Measurements from ENCODE around the gene ORC3. TPM values are rescaled to one million over a fixed set of nuclear protein-coding genes. Genes with fewer than 3 reads are reported as not detected.
A peak's percentile ranks its signal among the peaks of the same experiment; 100 is the strongest.

The ORC3 gene
- total and polyA plus RNA-seq, 4 donors, result 6.8 to 22.4 (median 13.9) TPM

DNA sequence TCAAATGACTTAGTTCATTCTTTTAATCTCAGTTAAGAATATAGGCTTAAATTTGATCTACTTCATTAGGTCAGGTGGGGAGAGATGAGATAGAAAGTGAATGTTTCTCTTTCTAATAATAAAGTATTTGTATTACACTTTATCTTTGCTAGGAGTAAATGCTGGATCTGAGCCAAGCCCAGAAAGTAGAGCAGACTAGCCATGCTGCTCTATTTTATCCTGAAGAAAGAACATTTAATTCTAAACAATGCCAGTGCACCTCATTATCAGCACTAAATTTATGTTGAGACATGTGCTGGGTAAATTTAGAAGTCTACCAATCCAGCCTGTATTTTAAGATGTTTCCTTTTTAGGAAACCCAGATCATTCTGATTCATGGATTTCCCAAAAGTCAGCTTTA lies 68.6 kb downstream of the ORC3 start:
- intact Hi-C loops (cut with DNase I), result loop anchor here in 1 of 2 donors (5.0 kb wide), 1 partner anchor 44 kb away; the partner anchor contains the start of gene AKIRIN2
- Histone ChIP-seq H3K9me3 (ENCODE audit: control insufficient read depth, low read length) (no peaks in the 10 kb centered on the region), H3K4me1 (ENCODE audit: control insufficient read depth in 1 of 2, insufficient read depth in 2 of 2, low read length in 2 of 2) (no peaks in the 10 kb centered on the region), H3K27ac (ENCODE audit: low read depth in 1 of 2, low read length in 2 of 2) (no peak overlapping the region), H3K27me3 (ENCODE audit: control insufficient read depth in 1 of 2, insufficient read depth in 2 of 2, low read length in 1 of 2) (no peaks in the 10 kb centered on the region), H3K36me3 (ENCODE audit: control insufficient read depth in 1 of 2, insufficient read depth in 2 of 2, low read length in 1 of 2) (no peaks in the 10 kb centered on the region), H3K4me3 (ENCODE audit: low read length in 2 of 2) (no peak overlapping the region)
- no peak for ATAC-seq (ENCODE audit: low FRiP score)
- no peak for DNase-seq

DNA sequence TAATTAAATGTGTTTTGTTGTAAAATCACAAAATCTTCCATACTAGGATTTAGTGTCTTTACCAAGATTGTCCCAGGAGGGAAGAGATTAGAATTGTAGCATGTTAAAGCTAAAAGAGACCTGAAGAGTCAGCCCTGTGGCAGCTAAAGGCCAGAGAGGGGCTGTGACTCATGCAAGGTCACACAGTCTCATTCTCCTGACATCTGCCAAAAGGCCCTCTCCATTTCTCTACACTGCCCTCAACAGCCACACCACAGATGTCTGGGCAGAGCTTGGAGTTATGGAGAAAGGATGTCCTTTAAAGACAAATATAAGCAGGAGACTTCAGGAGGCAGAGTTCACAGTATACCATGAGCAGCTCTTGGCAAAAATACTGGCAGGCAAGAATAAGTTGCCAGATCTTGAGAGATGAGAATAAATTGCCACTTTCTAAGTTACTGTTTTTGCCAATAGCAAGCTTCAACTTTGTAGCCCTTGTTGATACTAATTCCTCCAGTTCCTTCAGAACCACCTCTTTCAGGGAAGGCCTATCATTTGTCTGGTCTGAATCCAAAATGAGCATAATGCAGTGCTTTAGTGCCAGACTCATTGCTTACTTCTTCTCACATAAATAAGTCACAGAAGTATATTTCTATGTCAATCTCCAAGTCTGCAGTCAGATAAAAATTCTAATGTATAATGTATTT lies 70.4 kb downstream of the ORC3 start:
- H3K4me3 ChIP-seq (ENCODE audit: low read length in 2 of 2), result no peak overlapping the region
- DNase-seq (no peak), ATAC-seq (ENCODE audit: low FRiP score) (peak; percentile 52)
- H3K27me3 ChIP-seq (ENCODE audit: control insufficient read depth in 1 of 2, insufficient read depth in 2 of 2, low read length in 1 of 2), result no peaks in the 10 kb centered on the region
- intact Hi-C loops (cut with DNase I), result no loop called here
- peak overlapping the region in 1 of 2 donors; percentile 57 for H3K27ac ChIP-seq (ENCODE audit: low read depth in 1 of 2, low read length in 2 of 2)
- no peaks in the 10 kb centered on the region for H3K36me3 ChIP-seq (ENCODE audit: control insufficient read depth in 1 of 2, insufficient read depth in 2 of 2, low read length in 1 of 2)
- H3K4me1 ChIP-seq (ENCODE audit: control insufficient read depth in 1 of 2, insufficient read depth in 2 of 2, low read length in 2 of 2), result peaks cover 0 to 3% of the 10 kb centered on the region in 2 donors
- H3K9me3 ChIP-seq (ENCODE audit: control insufficient read depth, low read length), result no peaks in the 10 kb centered on the region

DNA sequence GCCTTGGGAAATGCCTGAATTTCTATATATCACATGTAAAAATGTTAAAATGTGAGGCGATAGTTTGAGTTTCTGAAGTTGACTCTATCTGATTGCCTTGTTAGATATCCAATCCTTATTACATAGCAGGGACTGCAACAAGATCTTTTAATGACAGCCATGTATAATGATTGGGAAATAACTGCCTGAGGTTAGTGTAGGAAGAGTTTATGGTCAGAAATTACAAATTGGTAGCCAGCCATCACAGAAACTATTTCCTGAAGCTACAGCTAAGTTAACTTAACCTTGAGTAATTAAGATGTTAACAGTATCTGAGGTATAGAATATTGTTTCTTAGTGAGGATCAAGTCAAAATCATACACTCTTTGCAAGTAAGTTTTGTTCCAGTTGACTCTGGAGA lies 71.1 kb downstream of the ORC3 start:
- ATAC-seq (ENCODE audit: low FRiP score), result no peak
- no peak for DNase-seq
- Histone ChIP-seq H3K27ac (ENCODE audit: low read depth in 1 of 2, low read length in 2 of 2) (peak overlapping the region in 1 of 2 donors; percentile 22), H3K9me3 (ENCODE audit: control insufficient read depth, low read length) (no peaks in the 10 kb centered on the region), H3K27me3 (ENCODE audit: control insufficient read depth in 1 of 2, insufficient read depth in 2 of 2, low read length in 1 of 2) (no peaks in the 10 kb centered on the region), H3K4me3 (ENCODE audit: low read length in 2 of 2) (no peak overlapping the region), H3K36me3 (ENCODE audit: control insufficient read depth in 1 of 2, insufficient read depth in 2 of 2, low read length in 1 of 2) (no peaks in the 10 kb centered on the region), H3K4me1 (ENCODE audit: control insufficient read depth in 1 of 2, insufficient read depth in 2 of 2, low read length in 2 of 2) (peaks cover 0 to 3% of the 10 kb centered on the region in 2 donors)
- 95 to 96% methylated on average over 1 of the region's 1 CpG for WGBS, 2 donors
- intact Hi-C loops (cut with DNase I), result no loop called here

DNA sequence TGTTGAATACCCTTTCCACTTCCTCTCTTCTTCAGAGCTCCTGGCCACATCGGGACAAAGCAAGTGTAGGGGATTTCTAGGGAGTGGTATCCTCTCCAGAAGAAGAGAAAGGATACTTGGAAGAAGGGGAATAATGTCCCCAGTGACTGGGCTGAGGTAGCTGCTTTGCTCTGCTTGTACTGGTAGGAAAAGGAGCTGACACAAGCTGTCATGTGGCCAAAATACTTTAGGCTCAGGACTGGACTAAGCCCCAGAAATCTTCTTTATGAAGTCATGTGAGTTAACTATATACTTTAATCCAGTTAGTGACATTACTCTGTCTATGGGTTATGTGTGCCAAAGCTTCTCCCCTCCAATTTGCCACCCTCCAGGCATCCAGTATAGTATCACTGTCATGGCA lies 71.6 kb downstream of the ORC3 start:
- Histone ChIP-seq H3K4me1 (ENCODE audit: control insufficient read depth in 1 of 2, insufficient read depth in 2 of 2, low read length in 2 of 2) (peaks cover 0 to 3% of the 10 kb centered on the region in 2 donors), H3K9me3 (ENCODE audit: control insufficient read depth, low read length) (no peaks in the 10 kb centered on the region), H3K36me3 (ENCODE audit: control insufficient read depth in 1 of 2, insufficient read depth in 2 of 2, low read length in 1 of 2) (no peaks in the 10 kb centered on the region), H3K27me3 (ENCODE audit: control insufficient read depth in 1 of 2, insufficient read depth in 2 of 2, low read length in 1 of 2) (no peaks in the 10 kb centered on the region), H3K4me3 (ENCODE audit: low read length in 2 of 2) (no peak overlapping the region), H3K27ac (ENCODE audit: low read depth in 1 of 2, low read length in 2 of 2) (peak overlapping the region; percentile 22 to 51)
- ATAC-seq (ENCODE audit: low FRiP score), result no peak
- DNase-seq, result no peak
- WGBS, 2 donors, result 89 to 96% methylated on average over 1 of the region's 1 CpG
- intact Hi-C loops (cut with DNase I), result no loop called here

DNA sequence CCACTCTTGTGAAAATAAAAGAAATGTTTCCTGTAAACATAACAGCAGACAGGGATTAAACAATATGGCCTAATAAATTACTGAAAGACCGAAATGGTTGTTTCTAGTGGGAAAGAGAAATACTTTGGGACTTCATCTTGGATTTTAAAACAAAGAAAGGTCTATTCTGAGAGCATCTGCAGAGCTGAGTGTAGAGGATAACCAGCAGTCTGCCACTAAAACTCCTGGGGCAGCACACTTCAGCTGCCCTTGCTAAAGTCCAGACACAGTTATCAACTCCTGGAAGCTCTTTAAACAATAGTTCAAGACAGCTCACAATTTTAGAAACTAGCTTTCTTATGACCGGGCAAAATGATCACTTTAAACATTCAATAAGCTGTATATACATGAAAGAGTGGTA lies 73.5 kb downstream of the ORC3 start:
- Histone ChIP-seq H3K36me3 (ENCODE audit: control insufficient read depth in 1 of 2, insufficient read depth in 2 of 2, low read length in 1 of 2) (no peaks in the 10 kb centered on the region), H3K4me3 (ENCODE audit: low read length in 2 of 2) (no peak overlapping the region), H3K9me3 (ENCODE audit: control insufficient read depth, low read length) (no peaks in the 10 kb centered on the region), H3K4me1 (ENCODE audit: control insufficient read depth in 1 of 2, insufficient read depth in 2 of 2, low read length in 2 of 2) (peaks cover 0 to 3% of the 10 kb centered on the region in 2 donors), H3K27me3 (ENCODE audit: control insufficient read depth in 1 of 2, insufficient read depth in 2 of 2, low read length in 1 of 2) (no peaks in the 10 kb centered on the region), H3K27ac (ENCODE audit: low read depth in 1 of 2, low read length in 2 of 2) (no peak overlapping the region)
- DNase-seq, result no peak
- no peak for ATAC-seq (ENCODE audit: low FRiP score)
- WGBS, 2 donors, result 61 to 67% methylated on average over 2 of the region's 2 CpGs
- intact Hi-C loops (cut with DNase I), result no loop called here

DNA sequence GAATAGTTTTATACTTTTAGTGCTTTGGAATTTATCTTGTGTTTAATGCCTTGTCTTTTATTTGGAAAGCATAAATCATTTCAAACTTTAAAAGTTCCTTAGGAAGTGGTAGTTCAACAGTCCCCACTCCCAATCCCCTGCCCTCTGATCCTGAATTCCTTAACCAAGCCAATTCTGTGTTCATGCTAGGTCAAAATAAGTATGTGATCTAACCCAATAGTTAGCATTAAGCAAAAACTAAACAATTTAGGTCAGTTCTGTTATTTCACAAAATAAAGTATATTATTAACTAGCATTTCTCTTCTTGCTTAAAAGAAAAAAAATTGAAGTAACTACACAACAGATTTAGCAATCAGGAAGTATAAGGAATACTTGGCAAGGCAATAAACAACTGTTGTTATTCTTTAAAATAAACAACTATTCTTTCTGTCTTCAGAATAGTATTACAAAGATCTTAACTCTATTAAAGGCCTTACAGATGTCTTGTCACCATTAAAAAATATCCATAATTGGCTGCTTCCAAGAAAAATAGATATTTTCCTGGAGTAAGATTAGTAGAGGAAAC lies 75.1 kb downstream of the ORC3 start:
- no peaks in the 10 kb centered on the region for H3K9me3 ChIP-seq (ENCODE audit: control insufficient read depth, low read length)
- no peak overlapping the region for H3K4me3 ChIP-seq (ENCODE audit: low read length in 2 of 2)
- peaks cover 0 to 3% of the 10 kb centered on the region in 2 donors for H3K4me1 ChIP-seq (ENCODE audit: control insufficient read depth in 1 of 2, insufficient read depth in 2 of 2, low read length in 2 of 2)
- ATAC-seq (ENCODE audit: low FRiP score) (no peak), DNase-seq (no peak)
- no peaks in the 10 kb centered on the region for H3K36me3 ChIP-seq (ENCODE audit: control insufficient read depth in 1 of 2, insufficient read depth in 2 of 2, low read length in 1 of 2)
- no peaks in the 10 kb centered on the region for H3K27me3 ChIP-seq (ENCODE audit: control insufficient read depth in 1 of 2, insufficient read depth in 2 of 2, low read length in 1 of 2)
- H3K27ac ChIP-seq (ENCODE audit: low read depth in 1 of 2, low read length in 2 of 2), result peak overlapping the region in 1 of 2 donors; percentile 43
- intact Hi-C loops (cut with DNase I), result no loop called here

DNA sequence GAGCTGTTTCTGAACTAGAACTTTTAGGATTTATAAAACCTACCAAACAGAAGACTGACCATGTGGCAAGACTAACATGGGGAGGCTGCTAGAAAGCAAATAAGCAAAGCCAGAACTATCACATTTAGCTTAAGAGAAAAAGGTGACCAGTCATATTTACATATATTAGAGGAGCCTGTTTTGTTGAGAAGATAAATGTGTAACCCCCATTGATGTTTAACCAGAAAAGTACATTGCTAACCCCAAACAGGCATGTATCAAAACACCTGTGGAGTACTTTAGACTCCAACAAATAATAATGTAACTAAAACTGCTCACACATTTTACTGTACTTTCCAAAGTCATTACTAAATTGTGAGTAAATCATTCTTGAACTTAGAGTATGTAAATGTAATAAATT lies 77.1 kb downstream of the ORC3 start:
- H3K9me3 ChIP-seq (ENCODE audit: control insufficient read depth, low read length), result no peaks in the 10 kb centered on the region
- no peak overlapping the region for H3K27ac ChIP-seq (ENCODE audit: low read depth in 1 of 2, low read length in 2 of 2)
- no peaks in the 10 kb centered on the region for H3K27me3 ChIP-seq (ENCODE audit: control insufficient read depth in 1 of 2, insufficient read depth in 2 of 2, low read length in 1 of 2)
- H3K4me1 ChIP-seq (ENCODE audit: control insufficient read depth in 1 of 2, insufficient read depth in 2 of 2, low read length in 2 of 2), result peaks cover 0 to 3% of the 10 kb centered on the region in 2 donors
- no peak for DNase-seq
- no peaks in the 10 kb centered on the region for H3K36me3 ChIP-seq (ENCODE audit: control insufficient read depth in 1 of 2, insufficient read depth in 2 of 2, low read length in 1 of 2)
- intact Hi-C loops (cut with DNase I), result no loop called here
- no peak overlapping the region for H3K4me3 ChIP-seq (ENCODE audit: low read length in 2 of 2)
- no peak for ATAC-seq (ENCODE audit: low FRiP score)

DNA sequence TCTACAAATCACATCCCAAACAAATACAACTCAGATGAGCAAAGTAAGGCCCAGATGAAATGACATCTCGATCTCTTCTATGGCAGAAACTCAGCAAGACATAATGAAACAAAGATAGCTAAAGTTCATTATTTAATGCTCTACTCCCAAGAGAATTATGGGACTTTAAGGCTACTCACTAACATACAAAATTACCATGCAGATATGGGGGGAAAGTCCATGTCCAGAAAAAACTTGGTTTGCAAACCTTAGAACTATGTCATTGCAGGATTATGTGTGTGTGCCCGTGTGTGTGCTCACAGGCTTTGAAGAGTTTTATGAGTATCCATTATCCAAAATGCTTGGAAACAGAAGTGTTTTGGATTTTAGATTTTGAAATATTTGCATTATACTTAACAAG lies 78.1 kb downstream of the ORC3 start:
- intact Hi-C loops (cut with DNase I), result no loop called here
- Histone ChIP-seq H3K9me3 (ENCODE audit: control insufficient read depth, low read length) (no peaks in the 10 kb centered on the region), H3K27ac (ENCODE audit: low read depth in 1 of 2, low read length in 2 of 2) (no peak overlapping the region), H3K4me1 (ENCODE audit: control insufficient read depth in 1 of 2, insufficient read depth in 2 of 2, low read length in 2 of 2) (peaks cover 0 to 3% of the 10 kb centered on the region in 2 donors), H3K4me3 (ENCODE audit: low read length in 2 of 2) (no peak overlapping the region), H3K36me3 (ENCODE audit: control insufficient read depth in 1 of 2, insufficient read depth in 2 of 2, low read length in 1 of 2) (no peaks in the 10 kb centered on the region), H3K27me3 (ENCODE audit: control insufficient read depth in 1 of 2, insufficient read depth in 2 of 2, low read length in 1 of 2) (no peaks in the 10 kb centered on the region)
- ATAC-seq (ENCODE audit: low FRiP score), result no peak
- no peak for DNase-seq
- 92 to 93% methylated on average over 2 of the region's 2 CpGs for WGBS, 2 donors

DNA sequence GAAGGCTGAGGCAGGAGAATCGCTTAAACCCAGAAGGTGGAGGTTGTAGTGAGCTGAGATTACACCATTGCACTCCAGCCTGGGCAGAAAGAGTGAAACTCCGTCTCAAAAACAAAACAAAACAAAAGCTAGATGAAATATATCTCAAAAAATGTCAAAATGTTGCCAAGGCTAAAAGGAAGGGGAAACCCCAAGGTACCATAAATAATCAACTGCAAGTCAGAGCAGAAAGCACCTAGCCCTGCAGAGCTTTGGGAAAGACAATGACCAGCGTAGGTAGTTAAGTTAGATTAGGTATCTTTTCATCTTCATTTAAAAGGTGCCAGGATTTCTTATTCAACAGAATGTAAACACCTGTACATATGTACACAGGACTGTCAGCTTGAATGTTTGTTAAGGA lies 79.1 kb downstream of the ORC3 start:
- DNase-seq, result no peak
- no peak overlapping the region for H3K4me3 ChIP-seq (ENCODE audit: low read length in 2 of 2)
- intact Hi-C loops (cut with DNase I), result no loop called here
- H3K36me3 ChIP-seq (ENCODE audit: control insufficient read depth in 1 of 2, insufficient read depth in 2 of 2, low read length in 1 of 2), result no peaks in the 10 kb centered on the region
- ATAC-seq (ENCODE audit: low FRiP score), result no peak
- no peak overlapping the region for H3K27ac ChIP-seq (ENCODE audit: low read depth in 1 of 2, low read length in 2 of 2)
- H3K27me3 ChIP-seq (ENCODE audit: control insufficient read depth in 1 of 2, insufficient read depth in 2 of 2, low read length in 1 of 2), result no peaks in the 10 kb centered on the region
- H3K4me1 ChIP-seq (ENCODE audit: control insufficient read depth in 1 of 2, insufficient read depth in 2 of 2, low read length in 2 of 2), result peaks cover 0 to 3% of the 10 kb centered on the region in 2 donors
- H3K9me3 ChIP-seq (ENCODE audit: control insufficient read depth, low read length), result no peaks in the 10 kb centered on the region
- 44 to 46% methylated on average over 3 of the region's 3 CpGs for WGBS, 2 donors

Measured in aorta (tissue), 5 donors.